Central memory CD8-positive, alpha-beta T cell (primary cell): Measurements from ENCODE around the gene MRTFA.

Source experiments
- ATAC-seq: fragments of 150-1000 bp; cut with Tn5 transposase; replicated peaks from 2 replicates; pipeline ENCODE4 v1.10.0; 2022; ENCODE audit warnings: mild to moderate bottlenecking, moderate FRiP score, moderate number of reproducible peaks; ENCODE audit not compliant: poor library complexity, severe bottlenecking; ENCODE audit errors: extremely low read depth
- DNase-seq, 2 donors: peaks; one replicate each; pipeline ENCODE4 v3.0.0; 2021; ENCODE audit warnings: low spot score in 2 of 2
- H3K27ac Mint-ChIP-seq: one replicate; pipeline ENCODE4 v1.8.0; 2022; ENCODE audit warnings: low read depth, mild to moderate bottlenecking, moderate library complexity, mixed read lengths
- H3K27me3 Mint-ChIP-seq: one replicate; pipeline ENCODE4 v1.8.0; 2022; ENCODE audit warnings: mixed read lengths
- H3K36me3 Mint-ChIP-seq: one replicate; pipeline ENCODE4 v1.8.0; 2022; ENCODE audit warnings: mild to moderate bottlenecking, moderate library complexity, mixed read lengths; ENCODE audit not compliant: insufficient read depth
- H3K4me1 Mint-ChIP-seq: one replicate; pipeline ENCODE4 v1.8.0; 2022; ENCODE audit warnings: mixed read lengths
- H3K4me3 Mint-ChIP-seq: one replicate; pipeline ENCODE4 v1.8.0; 2022; ENCODE audit warnings: mild to moderate bottlenecking, moderate library complexity, mixed read lengths
- H3K9me3 Mint-ChIP-seq: one replicate; pipeline ENCODE4 v1.8.0; 2022; ENCODE audit warnings: mixed read lengths

MRTFA gene

GRCh38 chr22:40498420-40499208, 137.9 kb downstream of the MRTFA start:
- H3K4me1 Mint-ChIP-seq = peaks cover 20% of the 10 kb centered on the region
- peaks cover 2% of the 10 kb centered on the region for H3K36me3 Mint-ChIP-seq
- no peak for DNase-seq
- no peak overlapping the region for H3K27ac Mint-ChIP-seq
- no peaks in the 10 kb centered on the region for H3K9me3 Mint-ChIP-seq
- H3K27me3 Mint-ChIP-seq = no peaks in the 10 kb centered on the region
- ATAC-seq = no peak
- no peak overlapping the region for H3K4me3 Mint-ChIP-seq

GRCh38 chr22:40493441-40493840, 143.1 kb downstream of the MRTFA start:
- no peak for DNase-seq
- Mint-ChIP-seq H3K27me3 (no peaks in the 10 kb centered on the region), H3K4me3 (no peak overlapping the region), H3K4me1 (peaks cover 30% of the 10 kb centered on the region), H3K36me3 (peaks cover 1% of the 10 kb centered on the region), H3K9me3 (no peaks in the 10 kb centered on the region), H3K27ac (no peak overlapping the region)
- no peak for ATAC-seq

- no peak overlapping the region for H3K4me3 Mint-ChIP-seq
- peaks cover 36% of the 10 kb centered on the region for H3K4me1 Mint-ChIP-seq
- H3K36me3 Mint-ChIP-seq = peaks cover 1% of the 10 kb centered on the region
- no peaks in the 10 kb centered on the region for H3K27me3 Mint-ChIP-seq
- ATAC-seq (peak; percentile 64), DNase-seq (no peak)
- H3K27ac Mint-ChIP-seq = no peak overlapping the region
- no peaks in the 10 kb centered on the region for H3K9me3 Mint-ChIP-seq
Observed at GRCh38 chr22:40491990-40492631, 144.4 kb downstream of the MRTFA start.

GRCh38 chr22:40487663-40488249, 148.8 kb downstream of the MRTFA start:
- Mint-ChIP-seq H3K36me3 (peaks cover 1% of the 10 kb centered on the region), H3K27ac (no peak overlapping the region), H3K9me3 (no peaks in the 10 kb centered on the region), H3K4me3 (no peak overlapping the region), H3K27me3 (no peaks in the 10 kb centered on the region), H3K4me1 (peaks cover 17% of the 10 kb centered on the region)
- DNase-seq = no peak
- no peak for ATAC-seq

GRCh38 chr22:40486962-40487602, 149.4 kb downstream of the MRTFA start:
- Mint-ChIP-seq H3K27ac (peak overlapping the region; percentile 30), H3K4me1 (peaks cover 11% of the 10 kb centered on the region), H3K27me3 (no peaks in the 10 kb centered on the region), H3K36me3 (peaks cover 1% of the 10 kb centered on the region), H3K9me3 (no peaks in the 10 kb centered on the region), H3K4me3 (no peak overlapping the region)
- ATAC-seq (no peak), DNase-seq (no peak)

- H3K4me1 Mint-ChIP-seq = peaks cover 11% of the 10 kb centered on the region
- no peak overlapping the region for H3K4me3 Mint-ChIP-seq
- ATAC-seq (no peak), DNase-seq (no peak)
- H3K36me3 Mint-ChIP-seq = peaks cover 1% of the 10 kb centered on the region
- H3K27ac Mint-ChIP-seq = peak overlapping the region; percentile 30
- H3K27me3 Mint-ChIP-seq = no peaks in the 10 kb centered on the region
- no peaks in the 10 kb centered on the region for H3K9me3 Mint-ChIP-seq
Observed at GRCh38 chr22:40485813-40486667, 150.5 kb downstream of the MRTFA start.

- DNase-seq = no peak
- ATAC-seq = no peak
- H3K27me3 Mint-ChIP-seq = no peaks in the 10 kb centered on the region
- no peak overlapping the region for H3K4me3 Mint-ChIP-seq
- H3K4me1 Mint-ChIP-seq = peaks cover 11% of the 10 kb centered on the region
- H3K27ac Mint-ChIP-seq = peak overlapping the region; percentile 10
- H3K36me3 Mint-ChIP-seq = peaks cover 1% of the 10 kb centered on the region
- no peaks in the 10 kb centered on the region for H3K9me3 Mint-ChIP-seq
Observed at GRCh38 chr22:40484906-40485669, 151.4 kb downstream of the MRTFA start.

- Mint-ChIP-seq H3K27ac (no peak overlapping the region), H3K36me3 (peaks cover 4% of the 10 kb centered on the region), H3K27me3 (no peaks in the 10 kb centered on the region), H3K9me3 (no peaks in the 10 kb centered on the region), H3K4me3 (no peak overlapping the region), H3K4me1 (peaks cover 22% of the 10 kb centered on the region)
- DNase-seq (no peak), ATAC-seq (no peak)
Observed at GRCh38 chr22:40482886-40483285, 153.6 kb downstream of the MRTFA start.

- H3K27ac Mint-ChIP-seq = no peak overlapping the region
- peaks cover 4% of the 10 kb centered on the region for H3K36me3 Mint-ChIP-seq
- H3K9me3 Mint-ChIP-seq = no peaks in the 10 kb centered on the region
- DNase-seq = no peak
- no peaks in the 10 kb centered on the region for H3K27me3 Mint-ChIP-seq
- H3K4me3 Mint-ChIP-seq = no peak overlapping the region
- H3K4me1 Mint-ChIP-seq = peaks cover 22% of the 10 kb centered on the region
- no peak for ATAC-seq
Observed at GRCh38 chr22:40482391-40482790, 154.1 kb downstream of the MRTFA start.

GRCh38 chr22:40480996-40481395, 155.5 kb downstream of the MRTFA start:
- H3K4me1 Mint-ChIP-seq = peaks cover 22% of the 10 kb centered on the region
- no peak overlapping the region for H3K27ac Mint-ChIP-seq
- no peaks in the 10 kb centered on the region for H3K9me3 Mint-ChIP-seq
- peaks cover 4% of the 10 kb centered on the region for H3K36me3 Mint-ChIP-seq
- DNase-seq (no peak), ATAC-seq (no peak)
- no peak overlapping the region for H3K4me3 Mint-ChIP-seq
- H3K27me3 Mint-ChIP-seq = no peaks in the 10 kb centered on the region

GRCh38 chr22:40479887-40480538, 156.5 kb downstream of the MRTFA start:
- H3K4me3 Mint-ChIP-seq = no peak overlapping the region
- ATAC-seq = no peak

More at GRCh38 chr22:40479887-40480538, 156.5 kb downstream of the MRTFA start:
- Mint-ChIP-seq H3K36me3 (peaks cover 4% of the 10 kb centered on the region), H3K27me3 (no peaks in the 10 kb centered on the region), H3K9me3 (no peaks in the 10 kb centered on the region), H3K27ac (no peak overlapping the region), H3K4me1 (peaks cover 22% of the 10 kb centered on the region)
- DNase-seq = no peak
